ENCODE data around the gene SLC13A3.

The SLC13A3 gene

DNA sequence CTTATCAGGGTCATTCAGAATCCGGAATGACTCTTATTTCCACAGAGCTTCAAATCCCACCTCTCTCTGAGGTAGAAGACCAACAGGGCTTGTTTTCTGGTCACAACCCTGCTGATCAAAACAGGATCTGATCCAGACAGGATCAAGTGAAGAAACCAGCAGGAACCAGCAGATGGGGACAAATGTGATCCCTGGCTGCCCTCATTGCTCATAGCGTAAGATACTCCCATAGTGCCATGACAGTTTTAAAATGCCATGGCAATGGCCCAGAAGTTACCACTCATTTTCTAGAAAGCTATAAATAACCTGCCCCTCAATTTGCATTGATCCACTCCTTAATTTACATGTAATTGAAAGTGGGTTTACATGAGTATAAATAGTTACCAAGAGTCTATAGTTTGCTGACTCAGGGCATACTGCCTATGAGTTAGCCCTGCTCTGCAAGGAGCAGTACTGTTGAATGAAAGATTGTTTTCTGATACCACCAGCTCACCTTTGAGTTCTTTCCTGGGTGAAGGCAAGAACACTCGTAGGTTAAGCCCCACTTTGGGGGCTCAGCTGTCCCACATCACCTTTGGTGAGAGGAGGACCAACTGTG lies 131.7 kb downstream of the SLC13A3 start:
- no peak for DNase-seq

DNA sequence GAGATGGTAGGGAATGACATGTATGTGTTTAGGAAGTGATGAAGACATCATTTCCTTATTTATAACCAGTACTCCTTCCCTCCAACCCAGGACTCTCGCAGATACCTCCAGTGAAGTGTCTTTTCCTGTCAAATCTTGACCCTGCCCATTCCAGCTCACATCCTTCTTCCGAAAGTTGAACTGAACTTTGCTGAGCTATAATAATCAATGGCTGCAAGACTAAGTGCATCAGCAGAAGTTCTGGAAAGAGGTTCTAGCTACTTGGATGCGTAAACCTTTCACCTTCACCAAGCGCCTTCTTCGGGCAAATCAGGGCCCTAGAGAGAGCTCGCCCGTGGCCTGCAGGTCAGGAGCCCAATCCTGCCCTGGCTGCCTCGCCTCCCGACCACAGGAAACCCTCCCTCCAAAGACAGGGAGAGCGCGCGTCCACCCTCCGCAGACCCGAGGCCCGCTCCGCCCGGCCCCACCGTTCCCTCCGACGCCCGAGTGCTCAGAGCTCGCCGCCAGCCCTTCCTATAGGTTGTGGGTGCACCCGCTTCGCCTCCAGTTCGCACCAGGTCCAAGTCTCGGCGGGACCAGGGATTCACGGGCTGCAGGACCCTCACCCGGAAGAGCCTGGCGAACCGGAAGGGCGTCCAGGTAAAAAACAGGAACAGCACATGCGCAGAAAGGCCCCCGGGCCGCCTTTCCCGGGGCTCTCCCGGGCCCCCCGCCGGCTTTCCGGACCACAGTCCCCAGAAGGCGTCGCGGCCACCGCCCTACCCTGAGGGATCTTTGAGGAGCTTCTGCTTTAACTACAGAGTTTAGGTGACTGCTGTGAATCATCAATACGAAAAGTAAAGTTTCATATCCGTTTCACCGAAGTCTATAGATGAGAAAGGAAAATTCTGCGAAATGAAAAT lies 138.1 kb downstream of the SLC13A3 start, which contains the start of gene ZNF334:
TSS of gene ZNF334 (minus strand) at position 617 of the 902 bp plus-strand sequence. CDS start 1,457 bp downstream, outside the sequence.
- peak; percentile 89 to 94 for DNase-seq

DNA sequence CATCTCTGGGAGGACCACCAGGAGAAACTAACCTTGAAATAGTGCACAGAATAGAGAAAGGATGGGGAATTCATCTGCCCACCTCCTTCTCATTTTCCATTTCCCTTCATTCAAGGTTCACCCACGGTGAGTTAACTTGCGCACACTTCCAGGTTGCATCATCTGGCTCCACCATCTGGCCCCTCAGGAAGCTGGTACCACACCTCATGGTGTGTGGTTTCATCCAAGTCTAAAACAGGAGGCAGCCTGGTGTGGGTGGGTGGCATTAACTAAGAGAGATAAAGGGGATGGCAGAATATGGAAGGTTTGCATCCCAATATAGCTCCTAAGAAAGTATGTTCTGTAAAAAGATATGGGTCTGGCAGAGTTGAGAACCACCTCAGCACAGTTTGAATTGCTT lies 141.7 kb downstream of the SLC13A3 start:
- DNase-seq, result no peak
